TTC549 (cell line): ENCODE measurements around the gene CTNNA3.
"Not testable (repeated sequence)": the region's sequence is repeated elsewhere in the genome, so short reads cannot be mapped to it uniquely, and the experiment has no call there.

Experiments
- FAIRE-seq: peaks from 2 replicates; lab custom pipeline; 2012; peaks lifted over from hg19 to GRCh38; lab: Jason Lieb, UNC

Gene CTNNA3

GRCh38 chr10:67242528-67242927, 453.5 kb downstream of the CTNNA3 start:
- no peak for FAIRE-seq

- no peak for FAIRE-seq
These were observed 454.5 kb downstream of the CTNNA3 start for GRCh38 chr10:67241451-67241850.

- FAIRE-seq: no peak
These were observed 456.0 kb downstream of the CTNNA3 start for GRCh38 chr10:67239864-67240497.

GRCh38 chr10:67230680-67231500, 465.1 kb downstream of the CTNNA3 start:
- FAIRE-seq: not testable (repeated sequence)

GRCh38 chr10:67225226-67225625, 470.8 kb downstream of the CTNNA3 start:
- FAIRE-seq: no peak

- no peak for FAIRE-seq
These were observed 471.4 kb downstream of the CTNNA3 start for GRCh38 chr10:67224553-67224952.

GRCh38 chr10:67222934-67223333, 473.1 kb downstream of the CTNNA3 start:
- no peak for FAIRE-seq

- FAIRE-seq: no peak
These were observed 474.0 kb downstream of the CTNNA3 start for GRCh38 chr10:67221939-67222494.

- no peak for FAIRE-seq
These were observed 484.3 kb downstream of the CTNNA3 start for GRCh38 chr10:67211680-67212079.

GRCh38 chr10:67207923-67208322, 488.1 kb downstream of the CTNNA3 start:
- FAIRE-seq: not testable (repeated sequence)

GRCh38 chr10:67200913-67201564, 495.0 kb downstream of the CTNNA3 start:
- FAIRE-seq: no peak

- no peak for FAIRE-seq
These were observed 520.6 kb downstream of the CTNNA3 start for GRCh38 chr10:67175354-67175753.

GRCh38 chr10:67173787-67174186, 522.2 kb downstream of the CTNNA3 start:
- FAIRE-seq: no peak

- no peak for FAIRE-seq
These were observed 524.0 kb downstream of the CTNNA3 start for GRCh38 chr10:67171970-67172369.

- no peak for FAIRE-seq
These were observed 539.8 kb downstream of the CTNNA3 start for GRCh38 chr10:67156239-67156638.

- FAIRE-seq: no peak
These were observed 544.5 kb downstream of the CTNNA3 start for GRCh38 chr10:67151471-67151870.

- no peak for FAIRE-seq
These were observed 551.5 kb downstream of the CTNNA3 start for GRCh38 chr10:67144530-67144929.

- no peak for FAIRE-seq
These were observed 554.7 kb downstream of the CTNNA3 start for GRCh38 chr10:67141300-67141699.

GRCh38 chr10:67140641-67141040, 555.4 kb downstream of the CTNNA3 start:
- FAIRE-seq: no peak

GRCh38 chr10:67127441-67127840, 568.6 kb downstream of the CTNNA3 start:
- FAIRE-seq: no peak

- no peak for FAIRE-seq
These were observed 576.3 kb downstream of the CTNNA3 start for GRCh38 chr10:67119651-67120050.

GRCh38 chr10:67115972-67116371, 580.0 kb downstream of the CTNNA3 start:
- no peak for FAIRE-seq

- FAIRE-seq: no peak
These were observed 581.0 kb downstream of the CTNNA3 start for GRCh38 chr10:67114945-67115344.
